Measurements from ENCODE around the gene LRIT2. TPM values are rescaled to one million over a fixed set of nuclear protein-coding genes. Genes with fewer than 3 reads are reported as not detected.

The LRIT2 gene
- total RNA-seq, 2 experiments from 2014 or later, result not detected

Other genes starting within 250 kb of the LRIT2 start
- 100 to 1,000 TPM; 120 to 124 TPM for gene GHITM, start 86.0 kb downstream of the LRIT2 start, total RNA-seq
- gene GPR15LG, start 51.7 kb downstream of the LRIT2 start, total RNA-seq, result not detected
- under 1 TPM; 0.38 to 0.45 TPM for gene CDHR1, start 31.0 kb downstream of the LRIT2 start, total RNA-seq
- not detected for gene LRIT1, start 16.0 kb upstream of the LRIT2 start, total RNA-seq
- not detected for gene RGR, start 19.5 kb upstream of the LRIT2 start, total RNA-seq
- 10 to 100 TPM; 80.2 to 87.9 TPM for gene CCSER2, start 103.0 kb upstream of the LRIT2 start, total RNA-seq

Measured in activated CD4-positive, alpha-beta memory T cell treated with anti-CD3 and anti-CD28 coated beads, Interleukin-2, amount 10 ng/mL, durations not matched to agents 7 days and 5 days (primary cell).